HepG2 (cell line): ENCODE data around the gene TRMT1. TPM values are rescaled to one million over a fixed set of nuclear protein-coding genes. Genes with fewer than 3 reads are reported as not detected.

Experiments
- ATAC-seq: fragments of 200-7000 bp; cut with Tn5 transposase; 3 replicates; pipeline ENCODE4 v1.9.1; 2020; ENCODE audit warnings: mild to moderate bottlenecking, moderate library complexity
- BruUV-seq: library from RNA; stranded (reverse); fragments of 400-500 nt; replicated peaks from 2 replicates; lab custom pipeline; 2021; lab: Mats Ljungman, UMichigan
- CTCF ChIA-PET: fragments of 300-600 bp; formaldehyde crosslinking; extraction: SDS; loops from one replicate; lab custom pipeline; 2021; ENCODE audit warnings: low total read pairs, inconsistent platforms, low intra/inter-chr PET ratio; lab: Yijun Ruan, JAX
- POLR2A ChIA-PET: fragments of 350-600 bp; sonication (Branson Sonifier 250); formaldehyde crosslinking; loops from one replicate; lab custom pipeline; 2020; ENCODE audit warnings: antibody characterized with exemption, inconsistent platforms; lab: Yijun Ruan, JAX
- DNase-seq: peaks from one replicate; pipeline ENCODE4 v3.0.0-alpha.2; 2015; ENCODE audit warnings: low spot score
- FAIRE-seq: peaks from 3 replicates; lab custom pipeline; 2011; peaks lifted over from hg19 to GRCh38; lab: Jason Lieb, UNC
- H2AFZ ChIP-seq: one replicate; pipeline ENCODE4 v1.6.1; 2011; ENCODE audit warnings: low read length, inconsistent platforms
- H3K27ac ChIP-seq: fragments of 300-600 bp; 3 replicates; pipeline ENCODE4 v1.8.0; 2011; ENCODE audit warnings: mixed run types, mild to moderate bottlenecking, mixed read lengths, low read length, inconsistent platforms; ENCODE audit not compliant: insufficient read depth; ENCODE audit errors: extremely low read length
- H3K27me3 ChIP-seq, 2 experiments: fragments of 200-600 bp in 1 of 2; 2 replicates in 1 of 2; 3 replicates in 1 of 2; pipeline versions ENCODE4 v1.6.0 to v1.8.0; 2011; ENCODE audit warnings: low read length in 2 of 2, mild to moderate bottlenecking in 2 of 2, moderate library complexity in 2 of 2, inconsistent platforms in 1 of 2; ENCODE audit not compliant: insufficient read depth in 2 of 2, control insufficient read depth in 1 of 2
- H3K36me3 ChIP-seq, 2 experiments: fragments of 200-600 bp in 1 of 2; replicated peaks in 1 of 2; 2 replicates in 1 of 2; 3 replicates in 1 of 2; pipeline versions ENCODE4 v1.5.1 to v1.8.0; 2011; ENCODE audit warnings: low read length in 2 of 2, inconsistent platforms in 1 of 2; ENCODE audit not compliant: insufficient read depth in 2 of 2, control insufficient read depth in 1 of 2
- H3K4me1 ChIP-seq: 2 replicates; pipeline ENCODE4 v1.5.1; 2012; ENCODE audit warnings: low read length, inconsistent platforms; ENCODE audit not compliant: insufficient read depth
- H3K4me2 ChIP-seq: 2 replicates; pipeline ENCODE4 v1.6.0; 2011; ENCODE audit warnings: low read depth, low read length, inconsistent platforms
- H3K4me3 ChIP-seq, 3 experiments: fragments of 200-600 bp in 1 of 3; sonication (generic), shearing (Covaris generic) in 1 of 3; replicated peaks in 1 of 3; 2 replicates each; pipeline ENCODE4 v1.5.1; 2011 to 2016; ENCODE audit warnings: low read length in 3 of 3, inconsistent platforms in 2 of 3, low read depth in 2 of 3, mild to moderate bottlenecking in 2 of 3, control low read depth in 1 of 3, mixed read lengths in 1 of 3; ENCODE audit not compliant: insufficient read depth in 1 of 3
- H3K79me2 ChIP-seq: one replicate; pipeline ENCODE4 v1.6.1; 2011; ENCODE audit warnings: low read length, inconsistent platforms; ENCODE audit not compliant: insufficient read depth
- H3K9ac ChIP-seq: 2 replicates; pipeline ENCODE4 v1.6.0; 2011; ENCODE audit warnings: mild to moderate bottlenecking, low read depth, low read length, inconsistent platforms; ENCODE audit not compliant: insufficient read depth
- H3K9me3 ChIP-seq: 2 replicates; pipeline ENCODE4 v1.5.1; 2012; ENCODE audit warnings: mild to moderate bottlenecking, low read length
- H4K20me1 ChIP-seq: 2 replicates; pipeline ENCODE4 v1.6.0; 2011; ENCODE audit warnings: inconsistent platforms, mild to moderate bottlenecking, low read length, moderate library complexity; ENCODE audit not compliant: insufficient read depth
- CBX1 ChIP-seq: IDR thresholded peaks from one replicate; pipeline ENCODE4 v1.6.1; 2016; ENCODE audit warnings: antibody characterized with exemption, low read depth
- GFI1 ChIP-seq: sonication (generic); formaldehyde crosslinking; IDR thresholded peaks from 2 replicates; pipeline ENCODE4 v1.5.0; 2020; ENCODE audit warnings: missing genetic modification reagents, mild to moderate bottlenecking, borderline replicate concordance
- HOXA3 ChIP-seq: sonication (generic); formaldehyde crosslinking; IDR thresholded peaks from 2 replicates; pipeline ENCODE4 v1.5.0; 2020; ENCODE audit warnings: missing genetic modification reagents
- LRRFIP1 ChIP-seq: sonication (generic); formaldehyde crosslinking; conservative IDR thresholded peaks from 2 replicates; pipeline ENCODE4 v1.4.0; 2020; ENCODE audit warnings: missing genetic modification reagents
- NR2F6 ChIP-seq, 2 experiments: IDR thresholded peaks; 2 replicates each; pipeline ENCODE4 v1.6.1; 2016; ENCODE audit warnings: antibody characterized with exemption in 1 of 2, mild to moderate bottlenecking in 1 of 2
- POLR2G ChIP-seq: fragments of 200-400 bp; formaldehyde crosslinking; IDR thresholded peaks from 2 replicates; pipeline ENCODE4 v1.6.1; 2018; ENCODE audit warnings: mild to moderate bottlenecking, low read depth, low read length, moderate library complexity
- RAD21 ChIP-seq: fragments of 450-650 bp; formaldehyde crosslinking; IDR thresholded peaks from 2 replicates; pipeline ENCODE4 v1.5.0; 2020; ENCODE audit warnings: mild to moderate bottlenecking
- USF2 ChIP-seq, 2 experiments: sonication (generic) in 1 of 2; formaldehyde crosslinking in 1 of 2; IDR thresholded peaks; 2 replicates each; pipeline versions ENCODE4 v1.5.1 to v1.6.1; 2011 to 2020; ENCODE audit warnings: borderline replicate concordance in 1 of 2, low read depth in 1 of 2, low read length in 1 of 2, mild to moderate bottlenecking in 1 of 2, missing genetic modification reagents in 1 of 2, moderate library complexity in 1 of 2
- ZNF235 ChIP-seq: sonication (generic); formaldehyde crosslinking; IDR thresholded peaks from 2 replicates; pipeline ENCODE4 v1.8.1; 2023; ENCODE audit warnings: mild to moderate bottlenecking, missing genetic modification reagents, borderline replicate concordance
- ZNF296 ChIP-seq: sonication (generic); formaldehyde crosslinking; conservative IDR thresholded peaks from 2 replicates; pipeline ENCODE4 v1.5.0; 2020; ENCODE audit warnings: mild to moderate bottlenecking, missing genetic modification reagents
- ZNF451 ChIP-seq: sonication (generic); formaldehyde crosslinking; IDR thresholded peaks from 2 replicates; pipeline ENCODE4 v1.5.0; 2020; ENCODE audit warnings: mild to moderate bottlenecking, missing genetic modification reagents
- ZNF737 ChIP-seq: sonication (generic); formaldehyde crosslinking; IDR thresholded peaks from 2 replicates; pipeline ENCODE4 v1.5.0; 2020; ENCODE audit warnings: missing genetic modification reagents, mild to moderate bottlenecking, borderline replicate concordance
- ZNF839 ChIP-seq: sonication (generic); formaldehyde crosslinking; IDR thresholded peaks from 2 replicates; pipeline ENCODE4 v1.4.0; 2020; ENCODE audit warnings: missing genetic modification reagents, mild to moderate bottlenecking, borderline replicate concordance
- WGBS: methylation state at CpG from one replicate; pipeline ENCODE4 v1.1.6; 2017; ENCODE audit warnings: low lambda C conversion rate; 5-methylcytosine and 5-hydroxymethylcytosine counted together
- in situ Hi-C: cut with HindIII; loops from 2 replicates; pipeline ENCODE4 v1.10.0; 2017; ENCODE audit warnings: low pct_unique_long_range_greater_than_20kb; ENCODE audit not compliant: extremely low pct_ligation_motif_present
- intact Hi-C: fragments of 100-400 bp; cut with micrococcal nuclease; formaldehyde crosslinking; loops from one replicate; pipeline ENCODE4 v1.10.0; 2022; ENCODE audit not compliant: unreplicated experiment
- polyA plus RNA-seq, 8 experiments: library from polyadenylated mRNA; depleted of rRNA in 3 of 8; stranded (reverse) in 7 of 8; unstranded in 1 of 8; fragments of >200 nt; fragmentation: Illumina TruSeq in 4 of 8; extraction: Trizol in 4 of 8; gene quantifications; 2 replicates each; pipeline versions ENCODE4 v1.2.1 to v1.2.3, GENCODE V29; 2011 to 2016; ENCODE audit warnings: low read depth in 4 of 8, missing spikeins in 1 of 8, mixed read lengths in 1 of 8; ENCODE audit not compliant: insufficient read depth in 1 of 8
- total RNA-seq, 5 experiments: library from RNA; depleted of rRNA; stranded (reverse); fragments of >200 nt; fragmentation: Illumina TruSeq; extraction: Trizol; gene quantifications; 2 replicates each; pipeline ENCODE4 v1.2.3, GENCODE V29; 2016; ENCODE audit warnings: low read depth in 1 of 5

Gene TRMT1
- total and polyA plus RNA-seq, 2 of the 13 experiments (the other 11 are each of a cell fraction or from before 2014, with no cell fraction given), result 35.5 to 44.1 TPM

- Histone ChIP-seq H3K4me1 (peaks cover 38% of the 10 kb centered on the region), H4K20me1 (peaks cover 4% of the 10 kb centered on the region), H3K9me3 (no peaks in the 10 kb centered on the region), H3K27ac (peak overlapping the region; percentile 96), H3K9ac (peak overlapping the region; percentile 77), H3K4me3 (peak overlapping the region in 1 of 3 experiments; percentile 13; a peak in 2 of 6 replicates), H2AFZ (no peak overlapping the region), H3K36me3 (peaks cover 4 to 29% of the 10 kb centered on the region in 2 experiments; a peak in 4 of 5 replicates), H3K79me2 (peaks cover 65% of the 10 kb centered on the region), H3K4me2 (peak overlapping the region; percentile 69), H3K27me3 (no peaks in the 10 kb centered on the region)
- intact Hi-C loops (no loop called here), in situ Hi-C loops (no loop called here)
- ChIA-PET POLR2A (interaction anchor here (1.2 to 2.7 kb wide), 8 partner anchors 9 to 182 kb away, joined by 3 to 13 read pairs (median 8); partner anchors contain the start of genes IER2, NACC1, RAD23A and STX10), CTCF (no interaction called here)
- ATAC-seq (peak; percentile 96), FAIRE-seq (peak; percentile 94), DNase-seq (peak; percentile 93)
- WGBS, result no CpG with 5 or more reads among the region's 1 CpG
- no TSS peak for BruUV-seq
- TF ChIP-seq USF2 (IDR thresholded peaks at IDR 0.05; ENCODE audit: low read depth, low read length), result no peak
- no peak for TF ChIP-seq USF2 (CRISPR knock-in tag; IDR thresholded peaks at IDR 0.05; ENCODE audit: borderline replicate concordance)
- TF ChIP-seq POLR2G, result no peak
- no peak for TF ChIP-seq LRRFIP1
- no peak for TF ChIP-seq ZNF737 (CRISPR knock-in tag)
- 0 out of 2 replicates have a peak, but pooled peaks have one; percentile 43 for TF ChIP-seq ZNF296 (CRISPR knock-in tag)
- TF ChIP-seq RAD21 (CRISPR knock-in tag), result 0 out of 2 replicates have a peak, but pooled peaks have one; percentile 38
- TF ChIP-seq ZNF839, result no peak
- TF ChIP-seq CBX1, result no peak
- peak; percentile 85; the same call in 1 of the 2 replicates for TF ChIP-seq NR2F6 (IDR thresholded peaks at IDR 0.05)
- TF ChIP-seq NR2F6 (CRISPR knock-in tag; IDR thresholded peaks at IDR 0.05), result peak; percentile 92
- TF ChIP-seq ZNF235 (CRISPR knock-in tag), result no peak
- peak; percentile 53; the same call in 1 of the 2 replicates for TF ChIP-seq HOXA3 (CRISPR knock-in tag)
- TF ChIP-seq ZNF451 (CRISPR knock-in tag), result 0 out of 2 replicates have a peak, but pooled peaks have one; percentile 40
- peak; percentile 22; the same call in 1 of the 2 replicates for TF ChIP-seq GFI1
Measured at GRCh38 chr19:13128583-13128982, 12.0 kb upstream of the TRMT1 start.
